Measurements from ENCODE around the gene B4GALT1.
A peak's percentile ranks its signal among the peaks of the same experiment; 100 is the strongest.

Gene B4GALT1

GRCh38 chr9:33188711-33189110, 21.6 kb upstream of the B4GALT1 start:
- Mint-ChIP-seq H3K4me1 (peaks cover 15% of the 10 kb centered on the region), H3K36me3 (no peaks in the 10 kb centered on the region), H3K27me3 (no peaks in the 10 kb centered on the region), H3K9me3 (no peaks in the 10 kb centered on the region), H3K27ac (no peak overlapping the region), H3K4me3 (no peak overlapping the region)
- no peak for ATAC-seq

- Mint-ChIP-seq H3K4me1 (peaks cover 15% of the 10 kb centered on the region), H3K4me3 (no peak overlapping the region), H3K9me3 (no peaks in the 10 kb centered on the region), H3K36me3 (no peaks in the 10 kb centered on the region), H3K27me3 (no peaks in the 10 kb centered on the region), H3K27ac (no peak overlapping the region)
- no peak for ATAC-seq
Measured at GRCh38 chr9:33187519-33188218, 20.5 kb upstream of the B4GALT1 start.

- peak overlapping the region; percentile 6 for H3K27ac Mint-ChIP-seq
- ATAC-seq = no peak
- peaks cover 15% of the 10 kb centered on the region for H3K4me1 Mint-ChIP-seq
Measured at GRCh38 chr9:33186457-33187168, 19.5 kb upstream of the B4GALT1 start.

GRCh38 chr9:33185858-33186257, 18.7 kb upstream of the B4GALT1 start:
- H3K4me3 Mint-ChIP-seq = no peak overlapping the region
- no peak for ATAC-seq
- no peaks in the 10 kb centered on the region for H3K9me3 Mint-ChIP-seq
- peak overlapping the region; percentile 6 for H3K27ac Mint-ChIP-seq
- H3K4me1 Mint-ChIP-seq = peaks cover 15% of the 10 kb centered on the region
- no peaks in the 10 kb centered on the region for H3K36me3 Mint-ChIP-seq
- no peaks in the 10 kb centered on the region for H3K27me3 Mint-ChIP-seq

More at GRCh38 chr9:33186457-33187168, 19.5 kb upstream of the B4GALT1 start:
- H3K9me3 Mint-ChIP-seq = no peaks in the 10 kb centered on the region
- H3K4me3 Mint-ChIP-seq = no peak overlapping the region
- no peaks in the 10 kb centered on the region for H3K27me3 Mint-ChIP-seq
- H3K36me3 Mint-ChIP-seq = no peaks in the 10 kb centered on the region

- Mint-ChIP-seq H3K27ac (no peak overlapping the region), H3K36me3 (no peaks in the 10 kb centered on the region), H3K4me3 (no peak overlapping the region), H3K9me3 (no peaks in the 10 kb centered on the region), H3K4me1 (peaks cover 15% of the 10 kb centered on the region), H3K27me3 (no peaks in the 10 kb centered on the region)
- ATAC-seq = no peak
Measured at GRCh38 chr9:33185406-33185805, 18.3 kb upstream of the B4GALT1 start.

- peaks cover 15% of the 10 kb centered on the region for H3K4me1 Mint-ChIP-seq
- H3K27ac Mint-ChIP-seq = no peak overlapping the region
- no peak overlapping the region for H3K4me3 Mint-ChIP-seq
- ATAC-seq = no peak
- no peaks in the 10 kb centered on the region for H3K27me3 Mint-ChIP-seq
- no peaks in the 10 kb centered on the region for H3K9me3 Mint-ChIP-seq
- no peaks in the 10 kb centered on the region for H3K36me3 Mint-ChIP-seq
Measured at GRCh38 chr9:33184963-33185362, 17.8 kb upstream of the B4GALT1 start.

GRCh38 chr9:33182519-33182918, 15.4 kb upstream of the B4GALT1 start:
- Mint-ChIP-seq H3K4me3 (no peak overlapping the region), H3K36me3 (no peaks in the 10 kb centered on the region), H3K27me3 (no peaks in the 10 kb centered on the region), H3K27ac (no peak overlapping the region), H3K9me3 (no peaks in the 10 kb centered on the region), H3K4me1 (peaks cover 15% of the 10 kb centered on the region)
- ATAC-seq = no peak

- no peak for ATAC-seq
- no peaks in the 10 kb centered on the region for H3K9me3 Mint-ChIP-seq
- no peaks in the 10 kb centered on the region for H3K36me3 Mint-ChIP-seq
- no peak overlapping the region for H3K4me3 Mint-ChIP-seq
- no peaks in the 10 kb centered on the region for H3K4me1 Mint-ChIP-seq
- no peak overlapping the region for H3K27ac Mint-ChIP-seq
- no peaks in the 10 kb centered on the region for H3K27me3 Mint-ChIP-seq
Measured at GRCh38 chr9:33180526-33181184, 13.5 kb upstream of the B4GALT1 start.

GRCh38 chr9:33178972-33179697, 12.0 kb upstream of the B4GALT1 start:
- Mint-ChIP-seq H3K4me1 (no peaks in the 10 kb centered on the region), H3K9me3 (no peaks in the 10 kb centered on the region), H3K4me3 (no peak overlapping the region), H3K27me3 (no peaks in the 10 kb centered on the region), H3K36me3 (no peaks in the 10 kb centered on the region), H3K27ac (peak overlapping the region; percentile 29)
- ATAC-seq = no peak

GRCh38 chr9:33177639-33178038, 10.5 kb upstream of the B4GALT1 start:
- H3K27ac Mint-ChIP-seq = no peak overlapping the region
- H3K4me1 Mint-ChIP-seq = no peaks in the 10 kb centered on the region
- no peaks in the 10 kb centered on the region for H3K9me3 Mint-ChIP-seq
- H3K27me3 Mint-ChIP-seq = no peaks in the 10 kb centered on the region
- H3K36me3 Mint-ChIP-seq = no peaks in the 10 kb centered on the region
- no peak for ATAC-seq
- H3K4me3 Mint-ChIP-seq = no peak overlapping the region

- peaks cover 5% of the 10 kb centered on the region for H3K4me1 Mint-ChIP-seq
- ATAC-seq = no peak
- H3K9me3 Mint-ChIP-seq = no peaks in the 10 kb centered on the region
- H3K36me3 Mint-ChIP-seq = no peaks in the 10 kb centered on the region
- no peak overlapping the region for H3K27ac Mint-ChIP-seq
- no peak overlapping the region for H3K4me3 Mint-ChIP-seq
- H3K27me3 Mint-ChIP-seq = no peaks in the 10 kb centered on the region
Measured at GRCh38 chr9:33177086-33177485, 9.9 kb upstream of the B4GALT1 start.

- no peak overlapping the region for H3K4me3 Mint-ChIP-seq
- no peak overlapping the region for H3K27ac Mint-ChIP-seq
- no peaks in the 10 kb centered on the region for H3K27me3 Mint-ChIP-seq
- H3K36me3 Mint-ChIP-seq = no peaks in the 10 kb centered on the region
- ATAC-seq = no peak
- peaks cover 11% of the 10 kb centered on the region for H3K4me1 Mint-ChIP-seq
- H3K9me3 Mint-ChIP-seq = no peaks in the 10 kb centered on the region
Measured at GRCh38 chr9:33175649-33176325, 8.7 kb upstream of the B4GALT1 start.

- H3K27me3 Mint-ChIP-seq = no peaks in the 10 kb centered on the region
- peaks cover 36% of the 10 kb centered on the region for H3K4me1 Mint-ChIP-seq
- H3K9me3 Mint-ChIP-seq = no peaks in the 10 kb centered on the region
- ATAC-seq = no peak
- H3K27ac Mint-ChIP-seq = peak overlapping the region; percentile 77
- no peaks in the 10 kb centered on the region for H3K36me3 Mint-ChIP-seq
- H3K4me3 Mint-ChIP-seq = no peak overlapping the region
Measured at GRCh38 chr9:33172256-33173238, 5.4 kb upstream of the B4GALT1 start.
